Measurements from ENCODE around the gene SIRT1. TPM values are rescaled to one million over a fixed set of nuclear protein-coding genes. Genes with fewer than 3 reads are reported as not detected.

Gene SIRT1
- total RNA-seq, 1 experiment from 2014 or later: 83.8 TPM

DNA sequence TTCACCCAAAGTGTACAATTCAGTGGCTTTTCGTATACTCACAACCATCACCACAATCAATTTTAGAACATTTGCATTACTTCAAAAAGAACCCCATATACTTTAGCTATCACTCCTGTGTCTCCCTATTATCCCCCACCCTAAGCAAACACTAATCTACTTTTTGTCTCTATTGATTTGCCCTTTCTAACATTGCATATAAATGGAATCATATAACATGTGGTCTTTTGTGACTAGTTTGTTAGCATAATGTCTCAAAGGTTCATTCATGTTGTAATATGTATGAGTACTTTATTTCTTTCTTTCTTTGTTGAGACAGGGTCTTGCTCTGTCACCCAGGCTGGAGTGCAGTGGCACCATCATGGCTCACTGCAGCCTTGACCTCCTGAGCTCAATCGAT is 25.5 kb upstream of the SIRT1 start:
- Mint-ChIP-seq H3K4me3 (no peak overlapping the region), H3K27me3 (ENCODE audit: low read depth) (no peaks in the 10 kb centered on the region; the same call in 1 of the 2 replicates), H3K36me3 (ENCODE audit: insufficient read depth in 1 of 3, low read depth in 3 of 3) (peaks cover 0 to 10% (median 0%) of the 10 kb centered on the region in 3 experiments; a peak in 3 of 7 replicates), H3K4me1 (peaks cover 35 to 41% of the 10 kb centered on the region in 2 experiments), H3K9me3 (no peaks in the 10 kb centered on the region; a peak in 1 of 5 replicates), H3K27ac (no peak overlapping the region; a peak in 2 of 7 replicates)
- no peak overlapping the region for H2BK20ac ChIP-seq (ENCODE audit: low read depth, low read length, poor library complexity, severe bottlenecking)
- no peaks in the 10 kb centered on the region for H3K79me2 ChIP-seq (ENCODE audit: insufficient read depth, low read length)
- no peak overlapping the region for H4K8ac ChIP-seq (replicated peaks; ENCODE audit: insufficient read length, low read depth, low read length)
- H3K27me3 ChIP-seq (ENCODE audit: insufficient read depth, low read length): no peaks in the 10 kb centered on the region; the same call in 1 of the 2 replicates
- H4K91ac ChIP-seq (ENCODE audit: insufficient read length, low read depth, low read length): no peak overlapping the region
- no peaks in the 10 kb centered on the region for H3K79me1 ChIP-seq (ENCODE audit: insufficient read depth, low read depth, low read length, poor library complexity, severe bottlenecking)
- H4K20me1 ChIP-seq (ENCODE audit: control insufficient read depth, insufficient read depth, insufficient read length): no peaks in the 10 kb centered on the region
- WGBS (ENCODE audit: extremely low coverage, insufficient read length, low lambda C conversion rate): no CpG with 5 or more reads among the region's 2 CpGs
- no peak overlapping the region for H2BK120ac ChIP-seq (ENCODE audit: low read depth, low read length, poor library complexity, severe bottlenecking)
- no peak overlapping the region for H3T11ph ChIP-seq (ENCODE audit: low read length)
- no peak overlapping the region for H2BK12ac ChIP-seq (ENCODE audit: insufficient read length, low read depth, low read length)
- no peaks in the 10 kb centered on the region for H3K23me2 ChIP-seq (ENCODE audit: insufficient read length, low read depth, low read length, poor library complexity, severe bottlenecking)
- H3K27ac ChIP-seq (ENCODE audit: insufficient read length, low read depth, low read length): no peak overlapping the region
- H4K5ac ChIP-seq (ENCODE audit: insufficient read length, low read depth, low read length): no peak overlapping the region
- H3K9ac ChIP-seq (ENCODE audit: extremely low read depth, insufficient read length, low read length): no peak overlapping the region
- H2BK5ac ChIP-seq (ENCODE audit: insufficient read length, low read length): no peak overlapping the region
- no peak overlapping the region for H2AFZ ChIP-seq (ENCODE audit: low read length)
- H3K23ac ChIP-seq (ENCODE audit: insufficient read length, low read depth, low read length): no peak overlapping the region
- H3K4me2 ChIP-seq (ENCODE audit: insufficient read depth, insufficient read length, low read length): no peak overlapping the region
- H3K56ac ChIP-seq (ENCODE audit: insufficient read length, low read depth, low read length): no peak overlapping the region
- no peaks in the 10 kb centered on the region for H3K9me3 ChIP-seq (ENCODE audit: control insufficient read depth, low read depth, low read length)
- no peak overlapping the region for H2BK15ac ChIP-seq (ENCODE audit: low read depth, low read length)
- TF ChIP-seq, protein P1, sequence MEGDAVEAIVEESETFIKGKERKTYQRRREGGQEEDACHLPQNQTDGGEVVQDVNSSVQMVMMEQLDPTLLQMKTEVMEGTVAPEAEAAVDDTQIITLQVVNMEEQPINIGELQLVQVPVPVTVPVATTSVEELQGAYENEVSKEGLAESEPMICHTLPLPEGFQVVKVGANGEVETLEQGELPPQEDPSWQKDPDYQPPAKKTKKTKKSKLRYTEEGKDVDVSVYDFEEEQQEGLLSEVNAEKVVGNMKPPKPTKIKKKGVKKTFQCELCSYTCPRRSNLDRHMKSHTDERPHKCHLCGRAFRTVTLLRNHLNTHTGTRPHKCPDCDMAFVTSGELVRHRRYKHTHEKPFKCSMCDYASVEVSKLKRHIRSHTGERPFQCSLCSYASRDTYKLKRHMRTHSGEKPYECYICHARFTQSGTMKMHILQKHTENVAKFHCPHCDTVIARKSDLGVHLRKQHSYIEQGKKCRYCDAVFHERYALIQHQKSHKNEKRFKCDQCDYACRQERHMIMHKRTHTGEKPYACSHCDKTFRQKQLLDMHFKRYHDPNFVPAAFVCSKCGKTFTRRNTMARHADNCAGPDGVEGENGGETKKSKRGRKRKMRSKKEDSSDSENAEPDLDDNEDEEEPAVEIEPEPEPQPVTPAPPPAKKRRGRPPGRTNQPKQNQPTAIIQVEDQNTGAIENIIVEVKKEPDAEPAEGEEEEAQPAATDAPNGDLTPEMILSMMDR (conservative IDR thresholded peaks at IDR 0.05): no peak
- no peak overlapping the region for H3K4ac ChIP-seq (ENCODE audit: low read depth, low read length)
- no peak overlapping the region for H3K14ac ChIP-seq (ENCODE audit: insufficient read depth, low read length)
- H2AK5ac ChIP-seq (ENCODE audit: insufficient read length, low read length): no peak overlapping the region
- H3K18ac ChIP-seq (ENCODE audit: insufficient read length, low read depth, low read length): no peak overlapping the region
- no peak for DNase-seq
- peaks cover 8% of the 10 kb centered on the region; the same call in 1 of the 2 replicates for H3K4me1 ChIP-seq (ENCODE audit: insufficient read depth, low read length)
